ENCODE measurements around the gene WIPF1.

The WIPF1 gene

GRCh38 chr2:174628528-174629169 lies 31.0 kb upstream of the WIPF1 start:
- TF ChIP-seq, protein P1, sequence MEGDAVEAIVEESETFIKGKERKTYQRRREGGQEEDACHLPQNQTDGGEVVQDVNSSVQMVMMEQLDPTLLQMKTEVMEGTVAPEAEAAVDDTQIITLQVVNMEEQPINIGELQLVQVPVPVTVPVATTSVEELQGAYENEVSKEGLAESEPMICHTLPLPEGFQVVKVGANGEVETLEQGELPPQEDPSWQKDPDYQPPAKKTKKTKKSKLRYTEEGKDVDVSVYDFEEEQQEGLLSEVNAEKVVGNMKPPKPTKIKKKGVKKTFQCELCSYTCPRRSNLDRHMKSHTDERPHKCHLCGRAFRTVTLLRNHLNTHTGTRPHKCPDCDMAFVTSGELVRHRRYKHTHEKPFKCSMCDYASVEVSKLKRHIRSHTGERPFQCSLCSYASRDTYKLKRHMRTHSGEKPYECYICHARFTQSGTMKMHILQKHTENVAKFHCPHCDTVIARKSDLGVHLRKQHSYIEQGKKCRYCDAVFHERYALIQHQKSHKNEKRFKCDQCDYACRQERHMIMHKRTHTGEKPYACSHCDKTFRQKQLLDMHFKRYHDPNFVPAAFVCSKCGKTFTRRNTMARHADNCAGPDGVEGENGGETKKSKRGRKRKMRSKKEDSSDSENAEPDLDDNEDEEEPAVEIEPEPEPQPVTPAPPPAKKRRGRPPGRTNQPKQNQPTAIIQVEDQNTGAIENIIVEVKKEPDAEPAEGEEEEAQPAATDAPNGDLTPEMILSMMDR (conservative IDR thresholded peaks at IDR 0.05) = no peak
- no peak for TF ChIP-seq ZFX (IDR thresholded peaks at IDR 0.05)
- H3K27ac ChIP-seq = no peak overlapping the region

DNA sequence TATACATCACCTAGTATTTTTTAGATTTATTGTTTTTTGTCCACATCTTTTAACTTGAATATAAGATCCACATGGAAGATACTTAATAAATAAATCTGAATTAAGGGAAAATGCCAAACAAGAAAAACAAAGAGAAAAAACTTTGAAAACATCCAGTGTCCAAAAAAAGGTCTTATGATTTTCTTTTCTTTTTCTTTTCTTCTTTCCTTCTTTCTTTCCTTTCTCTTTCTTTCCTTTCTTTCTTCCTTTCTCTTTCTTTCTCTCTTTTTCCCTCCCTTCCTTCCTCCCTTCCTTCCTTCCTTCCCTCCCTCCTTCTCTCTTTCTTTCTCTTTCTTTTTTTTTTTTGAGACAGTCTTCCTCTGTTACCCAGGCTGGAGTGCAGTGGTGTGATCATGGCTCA lies 29.6 kb upstream of the WIPF1 start:
- TF ChIP-seq, protein P1 (conservative IDR thresholded peaks at IDR 0.05) = no peak
- no peak for TF ChIP-seq ZFX (IDR thresholded peaks at IDR 0.05)
- no peak overlapping the region for H3K27ac ChIP-seq

- H3K27ac ChIP-seq = no peak overlapping the region
- TF ChIP-seq, protein P1 (conservative IDR thresholded peaks at IDR 0.05) = no peak
- TF ChIP-seq ZFX (IDR thresholded peaks at IDR 0.05) = no peak
Measured at GRCh38 chr2:174624895-174625430, 27.4 kb upstream of the WIPF1 start.

GRCh38 chr2:174623690-174624089 lies 26.1 kb upstream of the WIPF1 start:
- TF ChIP-seq, protein P1 (conservative IDR thresholded peaks at IDR 0.05) = no peak
- TF ChIP-seq ZFX (IDR thresholded peaks at IDR 0.05) = no peak
- no peak overlapping the region for H3K27ac ChIP-seq

DNA sequence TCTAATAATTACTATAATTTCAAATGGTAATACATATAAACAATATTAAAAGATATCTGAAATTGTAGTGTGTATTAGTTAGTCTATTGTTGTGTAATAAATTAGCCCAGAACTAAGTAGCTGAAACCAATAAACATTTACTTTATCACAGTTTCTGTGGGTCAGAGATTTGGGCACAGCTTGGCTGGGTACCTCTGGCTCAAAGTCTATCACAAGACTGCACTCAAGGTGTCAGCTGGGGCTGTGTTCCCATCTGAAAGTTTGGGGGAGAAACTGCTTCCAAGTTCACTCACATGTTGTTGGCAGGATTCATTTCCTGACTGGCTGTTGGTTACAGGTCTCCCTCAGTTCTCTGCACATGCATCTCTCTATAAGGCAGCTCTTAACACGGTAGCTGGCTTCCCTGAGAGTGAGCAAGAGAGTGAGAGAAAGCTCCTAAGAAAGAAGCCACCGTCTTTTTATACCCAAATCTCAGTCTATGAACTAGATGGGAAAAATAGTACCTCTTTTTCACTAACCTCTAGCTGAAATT lies 25.6 kb upstream of the WIPF1 start:
- H3K27ac ChIP-seq = no peak overlapping the region
- TF ChIP-seq ZFX (IDR thresholded peaks at IDR 0.05) = no peak
- TF ChIP-seq, protein P1 (conservative IDR thresholded peaks at IDR 0.05) = no peak

DNA sequence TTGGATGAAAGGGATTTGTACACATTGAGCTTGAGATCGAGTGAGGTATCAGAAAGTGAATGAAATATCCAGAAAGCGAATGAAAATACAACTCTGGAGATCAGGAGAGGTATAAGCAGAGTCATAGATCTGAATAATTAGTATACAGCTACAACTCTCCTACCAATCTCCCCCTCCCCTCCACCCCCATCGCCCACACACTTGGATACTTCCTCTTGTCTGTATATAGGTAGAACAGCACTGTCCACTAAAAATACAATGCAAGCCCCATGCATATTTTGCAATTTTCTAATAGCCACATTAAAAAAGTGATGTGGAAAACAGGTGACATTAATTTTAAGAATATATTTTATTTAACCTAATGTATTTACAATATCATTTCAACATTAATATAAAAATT lies 23.7 kb upstream of the WIPF1 start:
- TF ChIP-seq, protein P1 (conservative IDR thresholded peaks at IDR 0.05) = no peak
- TF ChIP-seq ZFX (IDR thresholded peaks at IDR 0.05) = no peak
- H3K27ac ChIP-seq = no peak overlapping the region

DNA sequence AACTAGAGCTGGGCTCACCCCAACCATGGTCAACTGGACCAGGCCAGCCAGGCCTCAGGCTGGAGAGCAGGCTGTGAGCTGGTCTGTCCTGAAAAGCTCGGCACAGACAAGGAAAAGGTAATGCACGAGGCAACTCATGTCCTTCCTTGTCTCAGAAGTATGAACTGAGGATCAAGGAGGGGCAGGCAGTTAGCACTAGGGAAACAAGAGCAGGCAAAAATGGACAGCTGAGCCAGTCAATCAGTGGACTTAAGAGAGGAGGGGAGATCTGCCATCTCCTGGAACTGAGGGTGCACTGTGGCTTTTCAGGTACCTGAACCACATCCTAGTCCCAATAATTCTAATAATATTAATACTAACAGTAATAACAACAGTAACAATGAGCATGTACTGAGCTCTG lies 20.6 kb upstream of the WIPF1 start:
- no peak overlapping the region for H3K27ac ChIP-seq
- TF ChIP-seq, protein P1 (conservative IDR thresholded peaks at IDR 0.05) = no peak
- no peak for TF ChIP-seq ZFX (IDR thresholded peaks at IDR 0.05)

All from C4-2B (cell line).